Heart left ventricle (tissue), 16 donors: ENCODE measurements around the gene TRMT6. TPM values are rescaled to one million over a fixed set of nuclear protein-coding genes. Genes with fewer than 3 reads are reported as not detected.

Experiments used
- ATAC-seq, 4 donors: fragments of 200-7000 bp; cut with Tn5 transposase; one replicate each; pipeline ENCODE4 v1.9.1; 2020 to 2022; ENCODE audit warnings: moderate library complexity in 4 of 4, mild to moderate bottlenecking in 3 of 4, moderate number of reproducible peaks in 1 of 4
- DNase-seq, 5 donors: peaks; one replicate each; pipeline ENCODE4 v3.0.0-alpha.2; 2020
- H3K27ac ChIP-seq, 12 donors: fragments of 200-600 bp; sonication (generic) in 4 of 12; one replicate each; pipeline versions ENCODE4 v1.5.0 to v1.8.0; 2016 to 2022; ENCODE audit warnings: mild to moderate bottlenecking in 2 of 12
- H3K27me3 ChIP-seq, 9 donors: fragments of 200-600 bp; sonication (generic) in 2 of 9; one replicate each; pipeline versions ENCODE4 v1.5.1 to v1.8.0; 2016 to 2022; ENCODE audit warnings: mild to moderate bottlenecking in 3 of 9
- H3K36me3 ChIP-seq, 9 donors: fragments of 200-600 bp; sonication (generic) in 2 of 9; one replicate each; pipeline versions ENCODE4 v1.5.0 to v1.8.0; 2018 to 2022; ENCODE audit warnings: mild to moderate bottlenecking in 2 of 9
- H3K4me1 ChIP-seq, 12 donors: fragments of 200-600 bp; sonication (generic) in 4 of 12; one replicate each; pipeline versions ENCODE4 v1.5.0 to v1.8.0; 2016 to 2022; ENCODE audit warnings: mild to moderate bottlenecking in 3 of 12
- H3K4me3 ChIP-seq, 12 donors: fragments of 200-600 bp; sonication (generic) in 4 of 12; one replicate each; pipeline versions ENCODE4 v1.5.0 to v1.8.0; 2017 to 2022; ENCODE audit warnings: mild to moderate bottlenecking in 9 of 12, moderate library complexity in 4 of 12
- H3K9me3 ChIP-seq, 12 donors: fragments of 200-600 bp; sonication (generic) in 4 of 12; one replicate each; pipeline versions ENCODE4 v1.5.0 to v1.8.0; 2016 to 2022; ENCODE audit warnings: mild to moderate bottlenecking in 1 of 12
- POLR2A ChIP-seq, 2 donors: fragments of 450-650 bp; IDR thresholded peaks; one replicate each; pipeline ENCODE4 v1.6.1; 2017; ENCODE audit warnings: antibody characterized with exemption in 2 of 2, mild to moderate bottlenecking in 2 of 2, moderate library complexity in 2 of 2
- WGBS, 4 donors: extraction: QIAGEN DNeasy Blood & Tissue Kit in 2 of 4; methylation state at CpG; one replicate each; pipeline versions ENCODE4 v1.1.5 to v1.1.7; 2013 to 2018; 5-methylcytosine and 5-hydroxymethylcytosine counted together
- intact Hi-C, 10 donors: fragments of 100-400 bp; cut with DNase I; formaldehyde crosslinking; loops; one replicate each; pipeline versions ENCODE4 v1.11.1 to v1.14.2; 2022
- polyA plus RNA-seq, 2 donors: library from polyadenylated mRNA; stranded (reverse); fragments of 200-250 nt; gene quantifications; one replicate each; pipeline ENCODE4 v1.2.3, GENCODE V29; 2013
- total RNA-seq, 9 donors: library from RNA; depleted of rRNA in 2 of 9; stranded (reverse); fragments of >200 nt in 2 of 9; fragmentation: NEBNext Ultra II Directional in 3 of 9; extraction: Animal tissue kit (Norgen Biotek cat#: 25700) in 3 of 9; gene quantifications; one replicate each; pipeline versions ENCODE4 v1.1.0 to v1.2.4, GENCODE V29; 2016 to 2023
- TF ChIP-seq, protein P1 (sequence below), 12 donors: fragments of 200-600 bp; sonication (generic) in 4 of 12; IDR thresholded peaks; one replicate each; pipeline versions ENCODE4 v1.5.0 to v1.8.0; 2018 to 2022; ENCODE audit warnings: antibody characterized with exemption in 12 of 12, mild to moderate bottlenecking in 5 of 12
- donor health status: ischemic (EF 13 %, LVEDD 7.1; RV severe dilation, severe dysfunction).
- donor health status: healthy with polysubstance abuse.
- donor health status: DM: no; HTN: yes; CAD: no.
- donor health status: DM: no; HTN: no; CAD: no.
- donor health status: ischemic (EF 25% LVEDD 6.9; RV normal size, moderate dysfunction).
- donor health status: ischemic (EF 25% LVEDD 5.7; RV mildly dilated, moderate dysfunction).
- donor health status: healthy.
- donor health status: DM: yes; HTN: yes; CAD: no.
- donor health status: ischemic (EF 35%, LVEDD 5.7; RV mildly dilated, moderate dysfunction).
- donor health status: nonischemic (EF 11% LVEDD 7.7; RV severe dilation, severe dysfunction).
- donor health status: DM: yes; HTN: yes; CAD: no.
- donor health status: PGD.
- donor health status: ischemic (EF 29% LVEDD 5.4; RV normal size, mild dysfunction).
- donor health status: nonischemic (EF 23%, LVEDD 6.1; RV moderate dilation, normal function).

The TRMT6 gene
- total and polyA plus RNA-seq, 11 donors: 4.8 to 18.2 (median 9.8) TPM

DNA sequence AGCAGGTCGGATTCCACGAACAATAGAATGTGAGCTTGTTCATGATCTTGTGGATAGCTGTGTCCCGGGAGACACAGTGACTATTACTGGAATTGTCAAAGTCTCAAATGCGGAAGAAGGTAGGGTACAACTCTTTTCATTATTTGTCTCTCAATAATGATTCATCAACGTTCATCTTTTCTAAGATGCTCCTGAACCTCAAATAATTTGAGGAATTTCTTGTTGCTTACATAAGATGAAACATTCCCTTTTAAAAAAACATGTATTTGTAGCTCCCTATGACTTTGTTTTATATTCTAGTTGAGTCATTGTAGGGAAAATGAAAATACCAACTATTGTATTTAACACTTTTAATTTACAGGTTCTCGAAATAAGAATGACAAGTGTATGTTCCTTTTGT, 17.1 kb upstream of the TRMT6 start:
- no peak for DNase-seq
- ATAC-seq: no peak
- Histone ChIP-seq H3K27ac (no peak overlapping the region), H3K9me3 (no peaks in the 10 kb centered on the region), H3K36me3 (peaks cover 0 to 58% (median 27%) of the 10 kb centered on the region in 9 donors), H3K27me3 (no peaks in the 10 kb centered on the region), H3K4me1 (no peaks in the 10 kb centered on the region), H3K4me3 (no peak overlapping the region)
- TF ChIP-seq POLR2A (IDR thresholded peaks at IDR 0.05): no peak
- TF ChIP-seq, protein P1, sequence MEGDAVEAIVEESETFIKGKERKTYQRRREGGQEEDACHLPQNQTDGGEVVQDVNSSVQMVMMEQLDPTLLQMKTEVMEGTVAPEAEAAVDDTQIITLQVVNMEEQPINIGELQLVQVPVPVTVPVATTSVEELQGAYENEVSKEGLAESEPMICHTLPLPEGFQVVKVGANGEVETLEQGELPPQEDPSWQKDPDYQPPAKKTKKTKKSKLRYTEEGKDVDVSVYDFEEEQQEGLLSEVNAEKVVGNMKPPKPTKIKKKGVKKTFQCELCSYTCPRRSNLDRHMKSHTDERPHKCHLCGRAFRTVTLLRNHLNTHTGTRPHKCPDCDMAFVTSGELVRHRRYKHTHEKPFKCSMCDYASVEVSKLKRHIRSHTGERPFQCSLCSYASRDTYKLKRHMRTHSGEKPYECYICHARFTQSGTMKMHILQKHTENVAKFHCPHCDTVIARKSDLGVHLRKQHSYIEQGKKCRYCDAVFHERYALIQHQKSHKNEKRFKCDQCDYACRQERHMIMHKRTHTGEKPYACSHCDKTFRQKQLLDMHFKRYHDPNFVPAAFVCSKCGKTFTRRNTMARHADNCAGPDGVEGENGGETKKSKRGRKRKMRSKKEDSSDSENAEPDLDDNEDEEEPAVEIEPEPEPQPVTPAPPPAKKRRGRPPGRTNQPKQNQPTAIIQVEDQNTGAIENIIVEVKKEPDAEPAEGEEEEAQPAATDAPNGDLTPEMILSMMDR (IDR thresholded peaks at IDR 0.05): no peak
- intact Hi-C loops: no loop called here
- WGBS, 4 donors: 93 to 96% (median 94%) methylated on average over 6 of the region's 6 CpGs

- Histone ChIP-seq H3K4me3 (peak overlapping the region; percentile 62 to 94 (median 70)), H3K36me3 (peaks cover 0 to 47% (median 38%) of the 10 kb centered on the region in 9 donors), H3K9me3 (no peaks in the 10 kb centered on the region), H3K27ac (peak overlapping the region in 11 of 12 donors; percentile 35 to 81 (median 71)), H3K27me3 (no peaks in the 10 kb centered on the region), H3K4me1 (peaks cover 4 to 38% (median 16%) of the 10 kb centered on the region in 12 donors)
- intact Hi-C loops: loop anchor here in 5 of 10 donors (2.0 to 10.0 kb wide), 7 partner anchors 125 to 425 kb away; no protein-coding TSS in a partner anchor
- TF ChIP-seq POLR2A (IDR thresholded peaks at IDR 0.05): no peak
- TF ChIP-seq, protein P1 (IDR thresholded peaks at IDR 0.05): no peak
- DNase-seq (no peak), ATAC-seq (peak in 1 of 4 donors; percentile 3)
- WGBS, 4 donors: 0 to 1% (median 1%) methylated on average over 11 of the region's 11 CpGs
Measured at GRCh38 chr20:5949943-5950270, 426 bp downstream of the TRMT6 start.

DNA sequence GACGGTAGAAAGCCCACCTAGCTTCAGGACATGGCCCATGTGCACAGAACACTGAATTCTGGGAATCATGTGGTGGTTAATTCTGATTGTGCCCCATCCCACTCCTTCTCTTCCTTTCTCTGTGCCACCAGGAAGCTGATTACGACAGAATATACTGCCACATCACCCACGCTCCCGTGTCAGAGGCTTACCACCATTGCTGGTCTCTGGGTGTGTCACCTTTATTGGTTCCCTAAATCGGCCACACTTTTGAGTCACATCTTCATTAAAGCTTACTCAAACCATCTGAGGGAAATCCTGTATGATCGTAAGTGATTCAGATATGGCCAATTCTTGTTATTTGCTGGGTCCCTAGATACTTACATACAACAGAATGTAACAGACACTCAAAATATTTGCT, 3.1 kb downstream of the TRMT6 start:
- 87 to 91% (median 89%) methylated on average over 6 of the region's 6 CpGs for WGBS, 4 donors
- ATAC-seq: no peak
- peaks cover 6 to 57% (median 45%) of the 10 kb centered on the region in 9 donors for H3K36me3 ChIP-seq

DNA sequence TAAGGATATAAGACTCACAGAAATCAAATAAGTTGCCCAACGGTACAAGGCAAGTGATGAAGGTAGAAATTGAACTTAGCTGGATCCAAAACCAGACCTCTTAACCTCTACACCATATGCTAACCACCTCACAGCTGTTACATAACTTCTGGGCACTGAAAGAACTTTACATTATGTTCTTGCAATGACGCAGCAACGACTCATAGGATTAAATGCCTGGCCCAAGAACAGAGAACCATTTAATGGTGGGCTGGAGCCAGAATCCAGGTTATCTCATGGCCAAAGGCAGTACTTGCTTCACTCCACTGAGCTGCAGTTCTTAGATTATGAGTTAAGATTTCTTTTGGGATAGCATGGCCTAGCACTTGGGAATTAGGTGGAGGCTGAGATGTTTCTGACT, 4.4 kb downstream of the TRMT6 start:
- TF ChIP-seq, protein P1 (IDR thresholded peaks at IDR 0.05): no peak
- TF ChIP-seq POLR2A (IDR thresholded peaks at IDR 0.05): no peak
- no peak for DNase-seq
- Histone ChIP-seq H3K27ac (no peak overlapping the region), H3K27me3 (no peaks in the 10 kb centered on the region), H3K36me3 (peaks cover 6 to 71% (median 58%) of the 10 kb centered on the region in 9 donors), H3K4me3 (no peak overlapping the region), H3K4me1 (peaks cover under 1 to 30% (median 9%) of the 10 kb centered on the region in 12 donors), H3K9me3 (no peaks in the 10 kb centered on the region)
- 88 to 92% (median 91%) methylated on average over 3 of the region's 3 CpGs for WGBS, 4 donors
- intact Hi-C loops: loop anchor here in 4 of 10 donors (10.0 kb wide), 4 partner anchors 381 to 421 kb away; no protein-coding TSS in a partner anchor
- no peak for ATAC-seq

More for the DNA sequence above, 3.1 kb downstream of the TRMT6 start:
- intact Hi-C loops: loop anchor here in 4 of 10 donors (10.0 kb wide), 4 partner anchors 382 to 422 kb away; no protein-coding TSS in a partner anchor
- DNase-seq: peak in 1 of 5 donors; percentile 27
- Histone ChIP-seq H3K27me3 (no peaks in the 10 kb centered on the region), H3K27ac (no peak overlapping the region), H3K4me1 (peaks cover 4 to 38% (median 16%) of the 10 kb centered on the region in 12 donors), H3K9me3 (no peaks in the 10 kb centered on the region), H3K4me3 (no peak overlapping the region)
- no peak for TF ChIP-seq POLR2A (IDR thresholded peaks at IDR 0.05)
- TF ChIP-seq, protein P1 (IDR thresholded peaks at IDR 0.05): no peak
